Body of pancreas (tissue), 4 donors: ENCODE results near the gene CCR1.

Source experiments
- POLR2A ChIP-seq, 3 donors: fragments of 450-650 bp; IDR thresholded peaks; one replicate each; pipeline ENCODE4 v1.6.1; 2016; ENCODE audit warnings: antibody characterized with exemption in 3 of 3, mild to moderate bottlenecking in 2 of 3
- TF ChIP-seq, protein P1 (sequence below), 7 experiments: fragments of 450-650 bp in 4 of 7; fragments of 200-600 bp in 3 of 7; sonication (generic) in 3 of 7; IDR thresholded peaks; one replicate each; pipeline ENCODE4 v1.5.1; 2016 to 2019; ENCODE audit warnings: antibody characterized with exemption in 7 of 7

DNA sequence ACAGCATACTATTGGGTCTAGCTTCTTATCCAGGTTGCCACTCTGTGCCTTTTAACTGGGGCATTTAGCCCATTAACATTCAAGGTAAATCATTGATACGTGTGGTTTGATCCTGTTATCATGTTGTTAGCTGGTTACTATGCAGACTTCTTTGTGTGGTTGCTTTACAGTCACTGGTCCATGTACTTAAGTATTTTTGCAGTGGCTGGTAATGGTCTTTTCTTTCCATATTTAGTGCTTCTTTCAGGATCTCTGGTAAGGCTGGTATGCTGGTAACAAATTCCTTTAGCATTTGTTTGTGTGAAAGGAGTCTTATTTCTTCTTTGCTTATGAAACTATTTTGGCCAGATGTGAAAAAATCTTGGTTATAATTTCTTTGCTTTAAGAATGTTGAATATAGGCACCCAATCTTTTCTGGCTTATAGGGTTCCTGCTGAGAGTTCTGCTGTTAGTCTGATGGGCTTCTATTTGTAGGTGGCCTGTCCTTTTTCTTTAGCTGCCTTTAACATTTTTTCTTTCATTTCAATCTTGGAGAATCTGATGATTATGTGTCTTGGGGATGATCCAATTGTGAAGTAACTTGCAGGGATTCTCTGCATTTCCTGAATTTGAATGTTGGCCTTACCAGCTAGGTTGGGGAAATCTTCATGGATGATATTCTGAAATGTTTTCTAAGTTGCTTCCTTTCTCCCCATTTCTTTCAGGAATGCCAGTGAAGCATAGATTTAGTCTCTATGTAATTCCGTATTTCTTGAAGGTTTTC, 39.3 kb downstream of the CCR1 start:
- TF ChIP-seq, protein P1, sequence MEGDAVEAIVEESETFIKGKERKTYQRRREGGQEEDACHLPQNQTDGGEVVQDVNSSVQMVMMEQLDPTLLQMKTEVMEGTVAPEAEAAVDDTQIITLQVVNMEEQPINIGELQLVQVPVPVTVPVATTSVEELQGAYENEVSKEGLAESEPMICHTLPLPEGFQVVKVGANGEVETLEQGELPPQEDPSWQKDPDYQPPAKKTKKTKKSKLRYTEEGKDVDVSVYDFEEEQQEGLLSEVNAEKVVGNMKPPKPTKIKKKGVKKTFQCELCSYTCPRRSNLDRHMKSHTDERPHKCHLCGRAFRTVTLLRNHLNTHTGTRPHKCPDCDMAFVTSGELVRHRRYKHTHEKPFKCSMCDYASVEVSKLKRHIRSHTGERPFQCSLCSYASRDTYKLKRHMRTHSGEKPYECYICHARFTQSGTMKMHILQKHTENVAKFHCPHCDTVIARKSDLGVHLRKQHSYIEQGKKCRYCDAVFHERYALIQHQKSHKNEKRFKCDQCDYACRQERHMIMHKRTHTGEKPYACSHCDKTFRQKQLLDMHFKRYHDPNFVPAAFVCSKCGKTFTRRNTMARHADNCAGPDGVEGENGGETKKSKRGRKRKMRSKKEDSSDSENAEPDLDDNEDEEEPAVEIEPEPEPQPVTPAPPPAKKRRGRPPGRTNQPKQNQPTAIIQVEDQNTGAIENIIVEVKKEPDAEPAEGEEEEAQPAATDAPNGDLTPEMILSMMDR (IDR thresholded peaks at IDR 0.05) = no peak
- no peak for TF ChIP-seq POLR2A (IDR thresholded peaks at IDR 0.05)
